GM12865 (cell line): ENCODE measurements around the gene HOXA13.
A peak's percentile ranks its signal among the peaks of the same experiment; 100 is the strongest.

ENCODE experiments used
- DNase-seq: peaks from one replicate; pipeline ENCODE4 v3.0.0; 2010; ENCODE audit warnings: low read depth
- H3K4me3 ChIP-seq: 2 replicates; pipeline ENCODE4 v1.5.1; 2011; ENCODE audit warnings: mild to moderate bottlenecking, low read depth, low read length, control low read depth
- TF ChIP-seq, protein P1 (sequence below): IDR thresholded peaks from 2 replicates; pipeline ENCODE4 v1.5.1; 2011; ENCODE audit warnings: low read length, control low read depth, low read depth, inconsistent platforms; ENCODE audit not compliant: insufficient read depth; ENCODE audit errors: missing control alignments

The HOXA13 gene

GRCh38 chr7:27157702-27158431, 42.0 kb downstream of the HOXA13 start:
- H3K4me3 ChIP-seq = no peak overlapping the region
- TF ChIP-seq, protein P1, sequence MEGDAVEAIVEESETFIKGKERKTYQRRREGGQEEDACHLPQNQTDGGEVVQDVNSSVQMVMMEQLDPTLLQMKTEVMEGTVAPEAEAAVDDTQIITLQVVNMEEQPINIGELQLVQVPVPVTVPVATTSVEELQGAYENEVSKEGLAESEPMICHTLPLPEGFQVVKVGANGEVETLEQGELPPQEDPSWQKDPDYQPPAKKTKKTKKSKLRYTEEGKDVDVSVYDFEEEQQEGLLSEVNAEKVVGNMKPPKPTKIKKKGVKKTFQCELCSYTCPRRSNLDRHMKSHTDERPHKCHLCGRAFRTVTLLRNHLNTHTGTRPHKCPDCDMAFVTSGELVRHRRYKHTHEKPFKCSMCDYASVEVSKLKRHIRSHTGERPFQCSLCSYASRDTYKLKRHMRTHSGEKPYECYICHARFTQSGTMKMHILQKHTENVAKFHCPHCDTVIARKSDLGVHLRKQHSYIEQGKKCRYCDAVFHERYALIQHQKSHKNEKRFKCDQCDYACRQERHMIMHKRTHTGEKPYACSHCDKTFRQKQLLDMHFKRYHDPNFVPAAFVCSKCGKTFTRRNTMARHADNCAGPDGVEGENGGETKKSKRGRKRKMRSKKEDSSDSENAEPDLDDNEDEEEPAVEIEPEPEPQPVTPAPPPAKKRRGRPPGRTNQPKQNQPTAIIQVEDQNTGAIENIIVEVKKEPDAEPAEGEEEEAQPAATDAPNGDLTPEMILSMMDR = no peak
- no peak for DNase-seq

DNA sequence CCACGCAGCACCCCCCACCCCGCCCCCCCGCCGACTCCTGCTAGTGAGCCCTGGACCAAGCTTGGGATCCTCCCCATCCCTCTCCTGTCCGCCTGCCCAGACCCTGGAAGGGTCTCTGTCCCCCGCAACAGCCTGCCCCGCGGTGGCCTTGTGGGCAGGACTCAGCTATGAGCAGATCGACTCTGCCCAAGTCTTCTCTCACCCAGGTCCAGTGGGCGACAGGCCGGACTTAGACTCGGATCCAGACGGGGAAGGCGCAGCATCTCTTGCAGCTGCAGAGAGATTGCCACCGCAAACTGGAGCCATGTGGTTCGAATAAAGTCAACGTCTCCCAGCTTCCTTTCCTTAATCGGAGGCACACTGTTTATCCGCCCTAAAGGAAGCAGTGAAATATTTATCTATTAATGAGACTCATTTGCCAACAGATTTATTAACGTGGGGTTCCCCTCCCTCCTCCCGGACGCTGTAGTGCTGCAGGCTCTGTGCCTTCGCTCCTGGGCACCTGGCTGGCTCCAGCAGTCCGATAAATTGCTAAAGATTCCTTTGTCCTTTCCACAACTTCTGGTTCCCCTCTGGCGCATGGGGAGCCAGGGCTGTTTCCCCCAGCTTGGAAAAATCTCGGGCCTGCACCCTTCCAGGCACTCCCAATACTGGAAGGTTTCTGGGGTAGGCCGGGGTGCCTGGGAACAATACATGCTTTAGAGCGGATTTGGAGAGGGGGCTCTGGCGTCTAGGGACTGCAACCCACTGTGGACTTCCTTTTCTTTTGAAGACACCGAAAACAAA, 42.8 kb downstream of the HOXA13 start:
- H3K4me3 ChIP-seq = no peak overlapping the region

DNA sequence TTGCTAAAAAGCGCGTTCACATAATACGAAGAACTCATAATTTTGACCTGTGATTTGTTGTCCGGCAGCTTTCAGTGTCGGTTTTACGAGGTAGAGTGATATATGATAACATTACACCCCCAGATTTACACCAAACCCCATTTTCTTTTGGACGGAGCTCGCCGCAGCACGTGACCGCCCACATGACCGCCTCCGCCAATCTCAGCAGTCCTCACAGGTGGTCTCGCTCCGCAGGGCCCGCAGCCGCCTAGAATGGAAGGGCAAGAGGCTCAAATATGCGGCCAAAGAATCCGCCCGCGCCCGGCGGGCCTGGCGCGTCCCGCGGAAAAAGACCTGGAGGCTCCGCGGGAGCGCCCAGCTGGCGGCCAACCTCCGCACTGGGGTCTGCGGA, 43.4 kb downstream of the HOXA13 start, which contains the start of gene HOXA7:
Gene HOXA7 (minus strand): TSS at position 168 of the 391 bp plus-strand sequence. CDS start 130 bp downstream, at position 38.
- DNase-seq = no peak
- TF ChIP-seq, protein P1 = no peak
- no peak within 1 kb of the TSS for H3K4me3 ChIP-seq

More for the DNA sequence above, 42.8 kb downstream of the HOXA13 start:
- DNase-seq = no peak
- TF ChIP-seq, protein P1 = no peak

DNA sequence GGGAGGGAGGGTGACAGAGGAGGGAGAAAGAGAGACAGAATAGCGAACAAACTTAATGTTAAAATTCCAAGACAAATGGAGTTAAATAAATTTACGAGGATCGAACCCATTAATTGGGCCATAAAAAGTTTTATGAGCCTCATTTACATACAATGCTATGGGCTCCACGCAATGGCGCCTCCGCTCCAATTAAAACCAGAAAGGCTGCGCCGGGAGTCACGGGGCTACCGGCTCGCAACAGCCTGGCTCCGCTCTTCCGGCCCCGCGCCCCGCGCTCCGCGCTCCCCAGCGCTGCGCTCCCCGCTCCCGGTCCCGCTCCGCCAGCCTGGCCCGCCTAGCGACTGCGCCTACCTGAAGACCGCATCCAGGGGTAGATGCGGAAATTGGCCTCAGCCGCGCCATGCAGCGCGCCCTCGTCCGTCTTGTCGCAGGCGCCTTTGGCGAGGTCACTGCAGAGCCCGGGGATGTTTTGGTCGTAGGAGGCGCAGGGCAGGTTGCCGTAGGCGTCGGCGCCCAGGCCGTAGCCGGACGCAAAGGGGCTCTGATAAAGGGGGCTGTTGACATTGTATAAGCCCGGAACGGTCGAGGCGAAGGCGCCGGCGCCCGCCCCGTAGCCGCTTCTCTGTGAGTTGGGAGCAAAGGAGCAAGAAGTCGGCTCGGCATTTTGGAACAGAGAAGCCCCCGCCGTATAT, 43.9 kb downstream of the HOXA13 start:
- TF ChIP-seq, protein P1 = no peak
- no peak overlapping the region for H3K4me3 ChIP-seq
- DNase-seq = no peak

GRCh38 chr7:27154901-27155815, 44.7 kb downstream of the HOXA13 start:
- TF ChIP-seq, protein P1 = no peak
- DNase-seq = peak; percentile 21
- no peak overlapping the region for H3K4me3 ChIP-seq

- TF ChIP-seq, protein P1 = no peak
- no peak for DNase-seq
- no peak overlapping the region for H3K4me3 ChIP-seq
Observed at GRCh38 chr7:27154369-27154768, 45.5 kb downstream of the HOXA13 start.
